8988T (cell line): ENCODE data around the gene IKZF5.

Experiments
- DNase-seq: peaks from one replicate; pipeline ENCODE4 v3.0.0; 2011

IKZF5 gene

GRCh38 chr10:123008355-123009104, at the start of gene IKZF5, which contains the start of gene ACADSB:
Gene IKZF5 (minus strand): TSS chr10:123008795. CDS start chr10:122998625, 10,170 bp downstream.
Gene ACADSB (plus strand): TSS chr10:123009006. CDS start chr10:123009030, 24 bp downstream.
- DNase-seq, result peak; percentile 96

- no peak for DNase-seq
Observed at GRCh38 chr10:123057968-123058367, 49.4 kb upstream of the IKZF5 start.

- no peak for DNase-seq
Observed at GRCh38 chr10:123045961-123046731, 37.6 kb upstream of the IKZF5 start.

- no peak for DNase-seq
Observed at GRCh38 chr10:123044391-123044790, 35.8 kb upstream of the IKZF5 start.

- peak; percentile 35 for DNase-seq
Observed at GRCh38 chr10:123043409-123043925, 34.9 kb upstream of the IKZF5 start.

- no peak for DNase-seq
Observed at GRCh38 chr10:123042708-123043408, 34.3 kb upstream of the IKZF5 start.

GRCh38 chr10:123039632-123039930, 31.0 kb upstream of the IKZF5 start:
- DNase-seq, result no peak

GRCh38 chr10:123038782-123039631, 30.4 kb upstream of the IKZF5 start:
- no peak for DNase-seq

- no peak for DNase-seq
Observed at GRCh38 chr10:123035467-123036086, 27.0 kb upstream of the IKZF5 start.

GRCh38 chr10:123034332-123034731, 25.7 kb upstream of the IKZF5 start:
- DNase-seq, result no peak

GRCh38 chr10:123031124-123031523, 22.5 kb upstream of the IKZF5 start:
- no peak for DNase-seq

- DNase-seq, result no peak
Observed at GRCh38 chr10:123027861-123028260, 19.3 kb upstream of the IKZF5 start.

- no peak for DNase-seq
Observed at GRCh38 chr10:123026302-123026701, 17.7 kb upstream of the IKZF5 start.

GRCh38 chr10:123024540-123024939, 15.9 kb upstream of the IKZF5 start:
- DNase-seq, result no peak

GRCh38 chr10:123021517-123021916, 12.9 kb upstream of the IKZF5 start:
- no peak for DNase-seq

GRCh38 chr10:123019941-123020703, 11.5 kb upstream of the IKZF5 start:
- DNase-seq, result no peak

GRCh38 chr10:123019264-123019663, 10.7 kb upstream of the IKZF5 start:
- DNase-seq, result no peak

GRCh38 chr10:123018531-123018930, 9.9 kb upstream of the IKZF5 start:
- DNase-seq, result no peak

GRCh38 chr10:123017421-123018165, 9.0 kb upstream of the IKZF5 start:
- DNase-seq, result no peak

- no peak for DNase-seq
Observed at GRCh38 chr10:123016228-123016627, 7.6 kb upstream of the IKZF5 start.
